IPS DF 6.9 (cell line): ENCODE data around the gene PIP5KL1.

ENCODE experiments used
- DNase-seq: peaks from one replicate; pipeline ENCODE4 v3.0.0-alpha.2; 2013; ENCODE audit warnings: low read depth, low spot score
- H3K27ac ChIP-seq: one replicate; pipeline ENCODE4 v1.5.1; 2013; ENCODE audit warnings: low read length, control low read depth
- H3K27me3 ChIP-seq: 2 replicates; pipeline ENCODE4 v1.6.1; 2013; ENCODE audit warnings: mild to moderate bottlenecking, low read length; ENCODE audit not compliant: control insufficient read depth, insufficient read depth
- H3K36me3 ChIP-seq: 2 replicates; pipeline ENCODE4 v1.6.1; 2013; ENCODE audit warnings: low read length; ENCODE audit not compliant: control insufficient read depth, insufficient read depth
- H3K4me1 ChIP-seq: 2 replicates; pipeline ENCODE4 v1.6.1; 2013; ENCODE audit warnings: low read length; ENCODE audit not compliant: control insufficient read depth, insufficient read depth
- H3K4me3 ChIP-seq: 2 replicates; pipeline ENCODE4 v1.5.1; 2013; ENCODE audit warnings: mild to moderate bottlenecking, low read length
- H3K9me3 ChIP-seq: 2 replicates; pipeline ENCODE4 v1.6.1; 2013; ENCODE audit warnings: low read length, inconsistent platforms; ENCODE audit not compliant: control insufficient read depth, insufficient read depth
- WGBS: extraction: QIAGEN DNeasy Blood & Tissue Kit; methylation state at CpG from one replicate; pipeline ENCODE4 v1.1.7; 2013; ENCODE audit warnings: mixed read lengths, missing lambda C conversion rate; ENCODE audit not compliant: insufficient read length, insufficient coverage; 5-methylcytosine and 5-hydroxymethylcytosine counted together

PIP5KL1 gene

GRCh38 chr9:127876764-127877562 lies 53.6 kb downstream of the PIP5KL1 start:
- H3K4me3 ChIP-seq = peak overlapping the region; percentile 54; the same call in 1 of the 2 replicates
- WGBS = no CpG with 5 or more reads among the region's 26 CpGs
- no peak overlapping the region for H3K27ac ChIP-seq
- no peak for DNase-seq
- H3K9me3 ChIP-seq = no peaks in the 10 kb centered on the region
- H3K4me1 ChIP-seq = peaks cover 2% of the 10 kb centered on the region; the same call in 1 of the 2 replicates
- no peaks in the 10 kb centered on the region for H3K36me3 ChIP-seq
- H3K27me3 ChIP-seq = no peaks in the 10 kb centered on the region

- Histone ChIP-seq H3K4me3 (no peak overlapping the region), H3K9me3 (no peaks in the 10 kb centered on the region), H3K36me3 (no peaks in the 10 kb centered on the region), H3K27me3 (no peaks in the 10 kb centered on the region), H3K4me1 (peaks cover 2% of the 10 kb centered on the region; the same call in 1 of the 2 replicates), H3K27ac (no peak overlapping the region)
- no CpG with 5 or more reads among the region's 14 CpGs for WGBS
- no peak for DNase-seq
These were observed 54.4 kb downstream of the PIP5KL1 start for GRCh38 chr9:127876026-127876763.

- H3K36me3 ChIP-seq = no peaks in the 10 kb centered on the region
- H3K4me1 ChIP-seq = peaks cover 2% of the 10 kb centered on the region; the same call in 1 of the 2 replicates
- H3K27ac ChIP-seq = no peak overlapping the region
- no peaks in the 10 kb centered on the region for H3K9me3 ChIP-seq
- no CpG with 5 or more reads among the region's 10 CpGs for WGBS
- no peak overlapping the region for H3K4me3 ChIP-seq
- no peak for DNase-seq
- H3K27me3 ChIP-seq = no peaks in the 10 kb centered on the region
These were observed 55.1 kb downstream of the PIP5KL1 start for GRCh38 chr9:127875306-127875966.

- H3K27ac ChIP-seq = no peak overlapping the region
- no peak overlapping the region for H3K4me3 ChIP-seq
These were observed 56.0 kb downstream of the PIP5KL1 start for GRCh38 chr9:127874301-127875221.

GRCh38 chr9:127873886-127874285 lies 56.7 kb downstream of the PIP5KL1 start:
- no peak overlapping the region for H3K4me3 ChIP-seq
- no peak overlapping the region for H3K27ac ChIP-seq
- no peak for DNase-seq
- peaks cover 3% of the 10 kb centered on the region; the same call in 1 of the 2 replicates for H3K4me1 ChIP-seq
- no peaks in the 10 kb centered on the region for H3K9me3 ChIP-seq
- H3K36me3 ChIP-seq = no peaks in the 10 kb centered on the region
- WGBS = no CpG with 5 or more reads among the region's 10 CpGs
- H3K27me3 ChIP-seq = no peaks in the 10 kb centered on the region

More at GRCh38 chr9:127874301-127875221, 56.0 kb downstream of the PIP5KL1 start:
- DNase-seq = no peak
- WGBS = no CpG with 5 or more reads among the region's 19 CpGs
- no peaks in the 10 kb centered on the region for H3K27me3 ChIP-seq
- H3K36me3 ChIP-seq = no peaks in the 10 kb centered on the region
- H3K9me3 ChIP-seq = no peaks in the 10 kb centered on the region
- peaks cover 2% of the 10 kb centered on the region; the same call in 1 of the 2 replicates for H3K4me1 ChIP-seq

- Histone ChIP-seq H3K4me3 (no peak overlapping the region), H3K27ac (no peak overlapping the region), H3K9me3 (no peaks in the 10 kb centered on the region), H3K27me3 (no peaks in the 10 kb centered on the region), H3K36me3 (no peaks in the 10 kb centered on the region), H3K4me1 (peaks cover 3% of the 10 kb centered on the region; the same call in 1 of the 2 replicates)
- DNase-seq = no peak
- WGBS = no CpG with 5 or more reads among the region's 19 CpGs
These were observed 57.3 kb downstream of the PIP5KL1 start for GRCh38 chr9:127873223-127873691.

- no CpG with 5 or more reads among the region's 20 CpGs for WGBS
- no peaks in the 10 kb centered on the region for H3K9me3 ChIP-seq
- H3K4me3 ChIP-seq = no peak overlapping the region
- H3K27me3 ChIP-seq = no peaks in the 10 kb centered on the region
- no peak for DNase-seq
- peaks cover 3% of the 10 kb centered on the region; the same call in 1 of the 2 replicates for H3K4me1 ChIP-seq
- 0 out of 2 replicates have a peak, but pooled peaks cover under 1% of the 10 kb centered on the region for H3K36me3 ChIP-seq
- no peak overlapping the region for H3K27ac ChIP-seq
These were observed 58.0 kb downstream of the PIP5KL1 start for GRCh38 chr9:127872369-127873222.

- no peak overlapping the region for H3K4me3 ChIP-seq
- no peaks in the 10 kb centered on the region for H3K27me3 ChIP-seq
- WGBS = no CpG with 5 or more reads among the region's 9 CpGs
- H3K9me3 ChIP-seq = no peaks in the 10 kb centered on the region
- H3K36me3 ChIP-seq = peaks cover 4% of the 10 kb centered on the region; the same call in 1 of the 2 replicates
- no peak for DNase-seq
- no peak overlapping the region for H3K27ac ChIP-seq
- H3K4me1 ChIP-seq = 0 out of 2 replicates have a peak, but pooled peaks cover 1% of the 10 kb centered on the region
These were observed 59.0 kb downstream of the PIP5KL1 start for GRCh38 chr9:127871531-127871930.

GRCh38 chr9:127870887-127871286 lies 59.7 kb downstream of the PIP5KL1 start:
- Histone ChIP-seq H3K27ac (no peak overlapping the region), H3K27me3 (no peaks in the 10 kb centered on the region), H3K4me1 (0 out of 2 replicates have a peak, but pooled peaks cover 1% of the 10 kb centered on the region), H3K4me3 (no peak overlapping the region), H3K9me3 (no peaks in the 10 kb centered on the region), H3K36me3 (peaks cover 4% of the 10 kb centered on the region; the same call in 1 of the 2 replicates)
- WGBS = no CpG with 5 or more reads among the region's 12 CpGs
- DNase-seq = no peak
